GM12872 (cell line): ENCODE measurements around the gene STK25.

Experiments
- TF ChIP-seq, protein P1 (sequence below): IDR thresholded peaks from 3 replicates; pipeline ENCODE4 v1.5.1; 2011; ENCODE audit warnings: low read depth, mild to moderate bottlenecking, low read length, moderate library complexity; ENCODE audit not compliant: insufficient read depth

STK25 gene

DNA sequence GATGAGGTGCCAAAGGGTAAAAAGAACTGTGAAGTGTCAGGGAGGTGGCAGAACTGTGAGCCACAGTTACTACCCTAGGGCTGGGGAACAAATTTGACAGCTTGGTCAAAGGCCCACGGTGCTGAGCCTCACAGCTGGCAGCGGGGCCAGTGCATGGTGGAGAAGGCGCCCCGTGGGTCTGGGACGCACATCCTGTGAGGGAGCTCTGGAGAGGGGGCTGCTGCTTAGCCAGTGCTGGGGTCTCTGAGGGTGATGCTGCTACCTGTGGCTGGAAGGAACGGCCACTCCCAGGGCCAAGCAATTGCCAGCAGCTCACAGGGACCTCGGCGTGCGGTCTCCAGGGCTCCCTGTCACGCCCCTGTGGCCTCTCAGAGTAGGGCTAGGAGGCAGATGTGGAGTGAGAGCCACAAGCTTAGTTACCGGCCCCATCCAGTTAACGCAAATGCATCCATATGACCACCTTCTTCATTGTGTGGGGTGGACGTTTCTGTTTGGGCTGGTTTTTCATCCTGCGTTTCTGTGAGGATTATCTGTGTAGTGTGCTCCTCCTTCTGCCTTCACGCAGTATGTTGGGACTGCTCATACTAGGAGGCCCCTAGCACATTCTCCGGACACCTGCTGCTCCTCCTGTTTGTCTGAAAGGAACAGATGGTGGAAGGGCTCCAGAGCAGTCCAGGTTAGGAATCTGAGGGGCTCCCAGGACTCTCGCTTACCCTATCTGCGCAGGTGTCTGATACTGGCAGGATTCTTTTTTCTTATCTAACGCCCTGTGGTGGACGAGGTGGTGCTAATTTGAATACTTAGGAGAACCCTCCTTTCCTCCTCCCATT, 26.0 kb downstream of the STK25 start:
- TF ChIP-seq, protein P1, sequence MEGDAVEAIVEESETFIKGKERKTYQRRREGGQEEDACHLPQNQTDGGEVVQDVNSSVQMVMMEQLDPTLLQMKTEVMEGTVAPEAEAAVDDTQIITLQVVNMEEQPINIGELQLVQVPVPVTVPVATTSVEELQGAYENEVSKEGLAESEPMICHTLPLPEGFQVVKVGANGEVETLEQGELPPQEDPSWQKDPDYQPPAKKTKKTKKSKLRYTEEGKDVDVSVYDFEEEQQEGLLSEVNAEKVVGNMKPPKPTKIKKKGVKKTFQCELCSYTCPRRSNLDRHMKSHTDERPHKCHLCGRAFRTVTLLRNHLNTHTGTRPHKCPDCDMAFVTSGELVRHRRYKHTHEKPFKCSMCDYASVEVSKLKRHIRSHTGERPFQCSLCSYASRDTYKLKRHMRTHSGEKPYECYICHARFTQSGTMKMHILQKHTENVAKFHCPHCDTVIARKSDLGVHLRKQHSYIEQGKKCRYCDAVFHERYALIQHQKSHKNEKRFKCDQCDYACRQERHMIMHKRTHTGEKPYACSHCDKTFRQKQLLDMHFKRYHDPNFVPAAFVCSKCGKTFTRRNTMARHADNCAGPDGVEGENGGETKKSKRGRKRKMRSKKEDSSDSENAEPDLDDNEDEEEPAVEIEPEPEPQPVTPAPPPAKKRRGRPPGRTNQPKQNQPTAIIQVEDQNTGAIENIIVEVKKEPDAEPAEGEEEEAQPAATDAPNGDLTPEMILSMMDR, result no peak

DNA sequence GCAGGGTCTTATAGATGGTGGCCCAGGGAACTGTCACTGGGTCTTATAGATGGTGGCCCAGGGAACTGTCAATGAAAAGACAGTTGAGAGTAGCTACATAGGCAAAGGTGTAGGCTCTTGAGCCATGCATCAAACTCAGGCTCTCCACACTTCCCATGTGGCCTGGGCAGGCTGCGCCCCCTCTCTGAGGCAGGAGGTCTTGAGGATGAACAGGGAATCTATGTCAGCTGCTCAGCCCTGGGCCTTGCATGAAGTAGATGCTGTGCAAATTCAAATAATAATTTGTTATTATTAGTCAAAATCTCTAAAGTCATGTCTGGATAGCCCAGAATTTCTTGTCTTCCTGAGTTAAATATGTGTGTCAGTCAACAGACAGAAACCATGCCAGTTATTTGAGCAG, 26.7 kb downstream of the STK25 start:
- TF ChIP-seq, protein P1, result no peak

DNA sequence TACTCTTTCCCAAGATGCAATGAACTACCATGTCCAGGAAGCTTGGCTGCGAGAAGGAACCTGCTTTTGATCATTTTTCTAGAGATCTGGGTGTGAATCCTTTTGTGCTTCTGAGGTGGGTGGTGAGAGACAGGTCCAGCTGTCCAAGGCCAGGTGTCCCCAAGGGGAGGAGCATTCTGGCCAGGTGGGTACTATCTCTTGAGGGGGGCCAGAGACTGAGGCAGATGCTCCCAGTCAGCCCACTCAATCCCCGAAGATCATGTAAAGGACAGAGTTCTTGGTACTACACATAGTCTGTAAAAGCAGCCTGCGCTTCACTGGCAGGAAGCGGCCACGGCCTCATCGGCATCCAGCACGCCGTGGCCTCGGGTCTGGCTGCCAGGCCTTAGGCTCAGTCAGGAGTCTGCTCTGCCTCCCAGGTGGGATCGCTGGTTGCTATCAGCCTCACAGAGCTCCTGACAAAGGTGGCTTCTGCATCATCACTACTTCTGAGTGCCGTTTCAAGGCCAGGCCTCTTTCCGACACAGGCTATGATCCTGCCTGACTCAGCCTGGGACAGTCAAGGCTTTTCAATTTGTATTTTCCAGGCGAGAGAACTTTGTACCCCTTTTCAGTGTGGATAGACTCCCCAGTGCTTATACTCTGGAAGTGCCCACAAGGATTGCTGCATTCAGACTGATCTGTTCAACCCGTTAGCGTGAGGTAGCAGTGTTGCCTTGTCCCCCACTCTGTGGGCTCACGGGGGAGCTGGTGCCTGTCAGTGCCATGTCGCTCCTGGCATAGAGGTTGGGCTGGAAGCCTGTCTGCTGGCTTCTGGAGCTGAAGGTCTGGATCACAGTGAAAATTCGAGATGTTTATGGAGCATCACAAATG, 29.1 kb downstream of the STK25 start:
- TF ChIP-seq, protein P1, result no peak

DNA sequence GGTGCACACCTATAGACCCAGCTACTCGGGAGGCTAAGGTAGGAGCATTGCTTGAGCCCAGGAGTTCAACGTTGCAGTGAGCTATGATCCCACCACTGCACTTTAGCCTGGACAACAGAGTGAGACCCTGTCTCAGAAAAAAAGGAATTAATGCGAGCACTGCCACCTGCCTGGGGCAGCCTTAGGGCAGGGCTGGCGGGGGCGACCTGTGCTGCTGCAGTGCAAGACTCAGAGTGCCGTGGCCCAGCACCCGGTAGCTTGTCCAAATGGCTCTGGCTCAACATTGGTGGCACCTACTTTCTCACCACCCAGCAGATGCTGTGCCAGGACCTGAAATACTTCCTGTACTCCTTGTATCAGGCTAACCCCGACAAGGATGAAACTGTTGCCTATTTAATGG, 30.2 kb downstream of the STK25 start:
- TF ChIP-seq, protein P1, result no peak

DNA sequence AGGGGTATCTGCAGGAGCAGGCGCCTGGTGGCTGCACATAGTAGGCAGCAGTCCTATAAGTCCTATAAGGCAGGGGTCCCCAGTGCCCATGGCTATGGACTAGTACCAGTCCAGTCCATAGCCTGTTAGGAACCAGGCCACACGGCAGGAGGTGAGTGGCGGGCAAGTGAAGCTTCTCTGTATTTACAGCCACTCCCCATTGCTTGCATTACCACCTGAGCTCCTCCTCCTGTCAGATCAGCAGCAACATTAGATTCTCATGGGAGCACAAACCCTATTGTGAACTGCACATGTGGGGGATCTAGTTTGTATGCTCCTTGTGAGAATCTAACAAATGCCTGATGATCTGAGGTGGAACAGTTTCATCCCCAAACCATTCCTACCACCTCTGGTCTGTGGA, 33.1 kb downstream of the STK25 start:
- TF ChIP-seq, protein P1, result no peak

DNA sequence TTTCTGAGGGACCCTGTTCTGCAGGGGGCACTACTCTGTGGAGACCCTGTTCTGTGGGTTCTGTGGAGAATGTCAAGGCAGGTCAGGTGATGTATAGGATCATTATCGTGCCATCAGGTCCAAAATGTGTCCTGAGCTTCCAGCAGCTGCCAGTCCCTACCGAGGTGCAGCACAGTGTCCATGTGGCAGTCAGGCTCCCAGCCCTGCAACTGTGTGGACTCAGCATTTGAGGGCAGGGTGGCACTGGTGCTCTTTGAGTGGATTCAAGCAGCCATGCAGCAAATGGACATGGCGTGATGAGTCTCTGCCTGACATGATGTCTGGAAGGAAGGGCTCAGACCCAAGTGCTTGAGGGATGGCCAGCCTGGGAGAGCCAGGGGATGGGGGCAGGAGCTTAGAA, 35.0 kb downstream of the STK25 start:
- TF ChIP-seq, protein P1, result no peak

DNA sequence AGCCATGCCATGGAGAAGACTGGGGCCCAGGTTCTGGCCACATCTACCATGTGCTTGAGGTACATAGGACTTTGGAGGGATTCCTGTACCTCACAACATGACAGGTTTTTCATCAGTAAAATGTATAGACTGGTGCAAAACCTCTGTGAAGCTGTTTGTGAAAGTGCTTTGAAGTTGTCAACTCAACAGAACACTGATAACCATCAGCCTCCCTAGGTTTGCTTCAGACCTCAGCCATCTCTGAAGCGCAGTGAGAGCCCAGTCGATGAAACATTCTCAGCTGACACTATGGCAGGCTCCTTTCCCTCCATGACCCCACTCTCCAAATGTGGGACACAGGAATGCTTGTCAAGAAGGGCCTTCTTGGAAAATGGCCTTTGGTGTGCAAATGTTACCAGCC, 38.6 kb downstream of the STK25 start:
- TF ChIP-seq, protein P1, result no peak
